HEK293T (cell line): ENCODE results near the gene MMP2.

Experiments
- CTCF ChIA-PET: fragments of 350-600 bp; formaldehyde crosslinking; extraction: SDS; loops from one replicate; lab custom pipeline; 2021; ENCODE audit warnings: antibody characterized with exemption, inconsistent platforms; lab: Yijun Ruan, JAX
- POLR2A ChIA-PET: fragments of 350-600 bp; formaldehyde crosslinking; extraction: SDS; loops from one replicate; lab custom pipeline; 2020; ENCODE audit warnings: antibody characterized with exemption, inconsistent platforms; lab: Yijun Ruan, JAX
- DNase-seq: peaks from one replicate; pipeline ENCODE4 v3.0.0; 2012; ENCODE audit warnings: mixed read lengths; ENCODE audit errors: extremely low spot score
- ARNT ChIP-seq: fragments of 450-650 bp; IDR thresholded peaks from 2 replicates; pipeline ENCODE4 v1.6.1; 2017; ENCODE audit warnings: mild to moderate bottlenecking
- BHLHE40 ChIP-seq: fragments of 450-650 bp; IDR thresholded peaks from 2 replicates; pipeline ENCODE4 v1.6.1; 2016; ENCODE audit warnings: mild to moderate bottlenecking, moderate library complexity, borderline replicate concordance
- CTBP1 ChIP-seq: fragments of 450-650 bp; IDR thresholded peaks from 2 replicates; pipeline ENCODE4 v1.6.1; 2016; ENCODE audit warnings: borderline replicate concordance
- ELF4 ChIP-seq: fragments of 450-650 bp; IDR thresholded peaks from 2 replicates; pipeline ENCODE4 v1.6.1; 2017; ENCODE audit warnings: antibody characterized with exemption
- FOXA1 ChIP-seq: fragments of 450-650 bp; IDR thresholded peaks from 2 replicates; pipeline ENCODE4 v1.6.1; 2016; ENCODE audit warnings: mild to moderate bottlenecking
- FOXK2 ChIP-seq: fragments of 450-650 bp; IDR thresholded peaks from 2 replicates; pipeline ENCODE4 v1.6.1; 2016; ENCODE audit warnings: mild to moderate bottlenecking
- FOXM1 ChIP-seq: fragments of 450-650 bp; IDR thresholded peaks from 2 replicates; pipeline ENCODE4 v1.6.1; 2017; ENCODE audit warnings: mild to moderate bottlenecking, borderline replicate concordance
- HDGF ChIP-seq: fragments of 450-650 bp; IDR thresholded peaks from 2 replicates; pipeline ENCODE4 v1.6.1; 2017; ENCODE audit warnings: antibody characterized with exemption, borderline replicate concordance
- L3MBTL2 ChIP-seq: fragments of 450-650 bp; conservative IDR thresholded peaks from 2 replicates; pipeline ENCODE4 v1.6.1; 2016; ENCODE audit warnings: mild to moderate bottlenecking
- LEF1 ChIP-seq: fragments of 450-650 bp; IDR thresholded peaks from 2 replicates; pipeline ENCODE4 v1.6.1; 2017; ENCODE audit warnings: mild to moderate bottlenecking, borderline replicate concordance
- NFRKB ChIP-seq: fragments of 450-650 bp; IDR thresholded peaks from 2 replicates; pipeline ENCODE4 v1.6.1; 2016; ENCODE audit warnings: mild to moderate bottlenecking, moderate library complexity
- SP1 ChIP-seq: fragments of 450-650 bp; IDR thresholded peaks from 2 replicates; pipeline ENCODE4 v1.6.1; 2017
- SUZ12 ChIP-seq: fragments of 450-650 bp; IDR thresholded peaks from 2 replicates; pipeline ENCODE4 v1.6.1; 2016; ENCODE audit warnings: mild to moderate bottlenecking
- TARDBP ChIP-seq: fragments of 450-650 bp; IDR thresholded peaks from 2 replicates; pipeline ENCODE4 v1.6.1; 2016
- ZNF384 ChIP-seq: fragments of 450-650 bp; IDR thresholded peaks from 2 replicates; pipeline ENCODE4 v1.6.1; 2016
- TF ChIP-seq, protein P1 (sequence below): fragments of 450-650 bp; IDR thresholded peaks from 2 replicates; pipeline ENCODE4 v1.6.1; 2016

MMP2 gene

DNA sequence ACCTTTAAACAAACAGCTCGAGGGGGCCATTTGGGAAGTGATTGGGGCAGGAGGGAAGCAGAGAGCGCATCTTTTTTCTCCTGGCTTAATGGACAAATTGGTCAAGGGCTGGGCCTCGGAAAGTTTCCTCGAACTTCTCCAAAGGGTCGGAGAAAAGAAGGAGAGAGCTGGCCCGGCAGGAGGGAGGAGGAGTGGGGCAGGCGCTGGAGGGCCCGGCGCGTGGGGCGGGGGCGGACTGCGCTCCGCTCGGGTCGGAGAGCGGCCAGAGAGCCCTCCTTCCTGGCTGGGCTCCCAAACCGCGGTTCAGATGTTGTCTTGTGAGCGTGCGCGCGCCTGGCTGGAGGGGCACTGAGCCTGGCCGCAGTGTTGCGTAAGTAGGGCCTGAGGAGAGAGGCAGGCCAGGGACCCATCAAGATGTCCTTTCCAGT lies 1.2 kb downstream of the MMP2 start:
- POLR2A ChIA-PET = no interaction called here
- CTCF ChIA-PET = no interaction called here
- TF ChIP-seq SUZ12 (no peak), LEF1 (no peak), ZNF384 (no peak), CTBP1 (no peak), ELF4 (no peak), ARNT (no peak), L3MBTL2 (no peak), TARDBP (no peak), SP1 (no peak), FOXK2 (no peak), BHLHE40 (no peak)
- no peak for DNase-seq

DNA sequence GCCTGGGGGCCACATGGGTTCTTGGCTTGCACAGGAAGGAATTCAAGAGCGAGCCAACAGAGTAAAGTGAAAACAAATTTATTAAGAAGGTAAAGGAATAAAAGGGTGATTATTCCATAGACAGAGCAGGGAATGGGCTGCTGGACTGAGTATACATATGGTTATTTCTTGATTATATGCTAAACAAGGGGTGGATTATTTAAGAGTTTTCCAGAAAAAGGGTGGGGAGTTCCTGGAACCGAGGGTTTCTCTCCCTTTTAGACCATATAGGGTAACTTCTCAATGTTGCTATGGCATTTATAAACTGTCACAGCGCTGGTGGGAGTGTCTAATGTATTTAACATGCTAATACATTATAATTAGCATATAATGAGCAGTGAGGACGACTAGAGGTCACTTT lies 2.0 kb downstream of the MMP2 start:
- no peak for DNase-seq
- ChIA-PET CTCF (no interaction called here), POLR2A (no interaction called here)
- TF ChIP-seq FOXK2 (no peak), SP1 (no peak), L3MBTL2 (no peak), FOXM1 (no peak), NFRKB (no peak), SUZ12 (no peak)

DNA sequence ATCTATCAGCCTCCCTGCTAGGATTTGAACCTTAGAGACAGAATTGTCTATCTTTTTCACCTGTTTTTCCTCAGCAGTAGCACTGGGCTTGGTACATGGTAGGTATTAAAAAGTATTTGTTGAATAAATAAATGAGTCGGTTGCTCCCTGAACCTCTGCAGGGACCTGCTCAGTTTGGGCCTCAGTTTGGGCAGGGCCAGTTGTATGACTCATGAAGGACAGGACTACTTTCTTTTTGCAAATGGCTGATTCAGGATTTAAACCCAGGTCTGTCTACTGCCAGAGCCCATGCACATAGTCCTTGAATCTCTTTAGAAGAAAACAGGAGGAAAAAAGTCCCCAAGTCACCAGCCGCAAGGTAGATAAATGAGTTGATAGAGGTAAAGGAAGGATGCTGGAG lies 3.1 kb downstream of the MMP2 start:
- POLR2A ChIA-PET = no interaction called here
- DNase-seq = no peak

DNA sequence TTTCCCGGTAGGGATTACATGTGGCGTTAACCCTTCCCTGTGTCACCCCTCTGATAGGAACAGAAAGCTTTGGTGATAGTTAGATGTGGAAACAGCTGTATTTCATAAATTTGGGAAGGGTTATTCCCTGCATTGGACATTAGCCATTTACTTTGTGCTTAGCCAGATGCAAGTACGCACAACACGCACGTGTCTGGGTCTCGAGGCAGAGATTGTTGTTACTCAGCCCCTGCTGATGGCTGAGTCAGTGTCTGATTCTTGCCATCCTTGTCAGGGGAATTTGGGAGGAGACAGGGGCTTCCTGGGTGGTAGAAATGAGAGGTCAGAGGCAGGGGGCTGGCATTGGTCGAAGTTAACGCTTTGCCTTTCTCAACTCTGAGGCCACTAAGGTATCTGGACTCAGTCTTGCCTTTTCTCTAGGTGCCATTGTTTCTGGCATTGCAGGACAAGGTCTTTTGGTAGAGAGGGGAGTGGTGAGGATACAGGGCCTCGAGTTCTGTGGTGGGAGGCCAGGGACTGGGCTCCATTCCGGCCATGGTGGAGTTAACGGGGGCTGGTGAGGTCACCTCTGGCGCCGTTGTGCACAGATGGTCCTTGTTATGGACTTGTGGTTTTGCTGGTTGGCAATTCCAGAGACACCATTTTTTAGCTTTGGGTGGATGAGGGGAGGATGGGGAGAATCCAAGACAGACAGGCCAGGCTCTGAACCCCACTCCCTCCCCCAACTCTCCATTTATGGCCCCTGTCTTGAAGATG lies 8.2 kb downstream of the MMP2 start:
- CTCF ChIA-PET = no interaction called here
- no peak for DNase-seq
- POLR2A ChIA-PET = no interaction called here
- TF ChIP-seq ELF4 (no peak), L3MBTL2 (no peak), CTBP1 (no peak), TARDBP (no peak), HDGF (no peak), SP1 (no peak), LEF1 (no peak), SUZ12 (no peak), NFRKB (no peak), FOXM1 (no peak), ARNT (no peak), FOXA1 (no peak), BHLHE40 (no peak), ZNF384 (no peak)
- TF ChIP-seq, protein P1, sequence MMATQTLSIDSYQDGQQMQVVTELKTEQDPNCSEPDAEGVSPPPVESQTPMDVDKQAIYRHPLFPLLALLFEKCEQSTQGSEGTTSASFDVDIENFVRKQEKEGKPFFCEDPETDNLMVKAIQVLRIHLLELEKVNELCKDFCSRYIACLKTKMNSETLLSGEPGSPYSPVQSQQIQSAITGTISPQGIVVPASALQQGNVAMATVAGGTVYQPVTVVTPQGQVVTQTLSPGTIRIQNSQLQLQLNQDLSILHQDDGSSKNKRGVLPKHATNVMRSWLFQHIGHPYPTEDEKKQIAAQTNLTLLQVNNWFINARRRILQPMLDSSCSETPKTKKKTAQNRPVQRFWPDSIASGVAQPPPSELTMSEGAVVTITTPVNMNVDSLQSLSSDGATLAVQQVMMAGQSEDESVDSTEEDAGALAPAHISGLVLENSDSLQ = no peak

More for the DNA sequence above, 3.1 kb downstream of the MMP2 start:
- TF ChIP-seq ELF4 (no peak), LEF1 (no peak)
- CTCF ChIA-PET = no interaction called here

DNA sequence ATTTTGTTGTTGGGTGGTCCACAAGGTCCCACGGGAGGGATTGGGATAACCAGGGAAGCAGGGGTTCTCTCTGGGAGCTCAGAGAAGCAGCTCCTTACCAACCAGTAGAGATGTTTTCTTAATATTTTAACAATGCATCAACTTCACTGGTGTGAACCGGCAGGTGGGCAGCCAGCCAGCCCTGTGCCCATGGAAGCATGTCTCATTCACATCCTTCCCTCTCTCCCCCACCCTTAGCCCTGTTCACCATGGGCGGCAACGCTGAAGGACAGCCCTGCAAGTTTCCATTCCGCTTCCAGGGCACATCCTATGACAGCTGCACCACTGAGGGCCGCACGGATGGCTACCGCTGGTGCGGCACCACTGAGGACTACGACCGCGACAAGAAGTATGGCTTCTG lies 9.3 kb downstream of the MMP2 start:
- POLR2A ChIA-PET = no interaction called here
- no peak for DNase-seq
- CTCF ChIA-PET = no interaction called here
- no peak for TF ChIP-seq FOXK2
- no peak for TF ChIP-seq CTBP1
- TF ChIP-seq ARNT = no peak
- no peak for TF ChIP-seq NFRKB
- no peak for TF ChIP-seq ELF4
- TF ChIP-seq, protein P1 = no peak
- no peak for TF ChIP-seq HDGF
- TF ChIP-seq SP1 = no peak
- no peak for TF ChIP-seq SUZ12
- TF ChIP-seq L3MBTL2 = no peak
- TF ChIP-seq ZNF384 = no peak
- no peak for TF ChIP-seq TARDBP
- no peak for TF ChIP-seq LEF1
- no peak for TF ChIP-seq BHLHE40
- TF ChIP-seq FOXA1 = no peak
- TF ChIP-seq FOXM1 = no peak

DNA sequence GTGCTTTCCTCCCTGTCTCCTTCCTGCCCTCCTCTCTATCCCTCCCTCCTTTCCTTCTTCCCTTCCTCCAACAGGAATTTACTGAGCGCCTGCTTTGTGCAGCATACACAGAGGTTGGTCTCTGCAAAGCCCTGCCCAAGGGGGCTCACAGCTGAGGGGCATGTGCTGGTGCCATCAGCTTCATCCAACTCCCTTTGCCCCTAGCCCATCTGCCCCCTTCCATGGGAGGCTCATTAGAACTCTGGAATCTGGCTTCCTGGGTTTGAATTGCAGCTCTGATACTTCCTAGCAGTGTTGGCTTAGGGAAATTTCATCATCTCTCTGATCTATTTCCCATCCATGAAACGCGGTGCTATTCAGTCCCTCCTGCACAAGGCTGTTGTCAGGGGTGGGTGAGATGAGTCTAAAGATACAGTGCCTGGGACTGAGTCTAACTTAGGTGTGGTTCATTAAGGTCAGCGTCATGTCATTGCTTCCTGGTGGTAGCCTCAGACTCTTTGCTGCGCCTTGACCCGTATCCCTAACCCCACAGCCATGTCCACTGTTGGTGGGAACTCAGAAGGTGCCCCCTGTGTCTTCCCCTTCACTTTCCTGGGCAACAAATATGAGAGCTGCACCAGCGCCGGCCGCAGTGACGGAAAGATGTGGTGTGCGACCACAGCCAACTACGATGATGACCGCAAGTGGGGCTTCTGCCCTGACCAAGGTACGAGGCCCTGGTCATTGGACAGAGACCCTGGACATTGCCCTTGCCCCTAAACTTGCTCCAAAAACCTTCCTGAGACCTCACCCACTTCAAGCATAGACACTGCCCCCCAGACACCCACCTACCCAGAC lies 10.3 kb downstream of the MMP2 start:
- ChIA-PET POLR2A (no interaction called here), CTCF (no interaction called here)
- no peak for DNase-seq
- TF ChIP-seq NFRKB = no peak
- TF ChIP-seq FOXM1 = no peak
- TF ChIP-seq LEF1 = no peak
- TF ChIP-seq CTBP1 = no peak
- no peak for TF ChIP-seq FOXA1
- TF ChIP-seq ZNF384 = no peak
- TF ChIP-seq L3MBTL2 = no peak
- TF ChIP-seq, protein P1 = no peak
- TF ChIP-seq FOXK2 = no peak
- TF ChIP-seq ARNT = no peak
- no peak for TF ChIP-seq BHLHE40
- no peak for TF ChIP-seq HDGF
- no peak for TF ChIP-seq ELF4
- no peak for TF ChIP-seq SP1
